PC-9 (cell line): ENCODE measurements around the gene SHTN1.

Experiments used
- EZH2 ChIP-seq: fragments of 200-600 bp; sonication (generic); IDR thresholded peaks from 2 replicates; pipeline ENCODE4 v1.8.0; 2017; ENCODE audit warnings: antibody characterized with exemption, low read depth
- TF ChIP-seq, protein P1 (sequence below): fragments of 200-600 bp; sonication (generic); conservative IDR thresholded peaks from 2 replicates; pipeline ENCODE4 v1.6.1; 2017; ENCODE audit warnings: mixed run types, antibody characterized with exemption, mild to moderate bottlenecking, moderate library complexity

DNA sequence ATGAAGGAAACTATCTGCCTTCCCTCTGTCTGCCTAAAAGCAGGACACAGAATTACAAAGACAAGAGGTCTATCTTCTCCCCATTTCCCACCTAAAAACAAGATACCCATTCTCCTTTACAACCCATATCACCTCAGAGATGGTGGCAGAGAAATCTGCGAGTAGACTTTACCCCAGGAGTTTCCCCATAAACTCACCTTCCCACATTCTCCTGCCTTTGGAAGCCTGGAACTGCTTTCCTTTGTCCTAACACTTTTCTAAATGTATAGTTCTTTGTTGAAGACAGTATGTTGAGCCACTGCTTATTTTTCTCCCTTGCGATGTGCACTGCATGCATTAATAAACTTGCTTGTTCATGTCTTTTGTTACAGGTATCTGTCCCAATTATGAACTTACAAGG, 8.0 kb downstream of the SHTN1 start:
- TF ChIP-seq, protein P1, sequence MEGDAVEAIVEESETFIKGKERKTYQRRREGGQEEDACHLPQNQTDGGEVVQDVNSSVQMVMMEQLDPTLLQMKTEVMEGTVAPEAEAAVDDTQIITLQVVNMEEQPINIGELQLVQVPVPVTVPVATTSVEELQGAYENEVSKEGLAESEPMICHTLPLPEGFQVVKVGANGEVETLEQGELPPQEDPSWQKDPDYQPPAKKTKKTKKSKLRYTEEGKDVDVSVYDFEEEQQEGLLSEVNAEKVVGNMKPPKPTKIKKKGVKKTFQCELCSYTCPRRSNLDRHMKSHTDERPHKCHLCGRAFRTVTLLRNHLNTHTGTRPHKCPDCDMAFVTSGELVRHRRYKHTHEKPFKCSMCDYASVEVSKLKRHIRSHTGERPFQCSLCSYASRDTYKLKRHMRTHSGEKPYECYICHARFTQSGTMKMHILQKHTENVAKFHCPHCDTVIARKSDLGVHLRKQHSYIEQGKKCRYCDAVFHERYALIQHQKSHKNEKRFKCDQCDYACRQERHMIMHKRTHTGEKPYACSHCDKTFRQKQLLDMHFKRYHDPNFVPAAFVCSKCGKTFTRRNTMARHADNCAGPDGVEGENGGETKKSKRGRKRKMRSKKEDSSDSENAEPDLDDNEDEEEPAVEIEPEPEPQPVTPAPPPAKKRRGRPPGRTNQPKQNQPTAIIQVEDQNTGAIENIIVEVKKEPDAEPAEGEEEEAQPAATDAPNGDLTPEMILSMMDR, result no peak
- no peak for TF ChIP-seq EZH2
